T-helper 1 cell (primary cell): ENCODE data around the gene STK31.
"Not testable (repeated sequence)": the region's sequence is repeated elsewhere in the genome, so short reads cannot be mapped to it uniquely, and the experiment has no call there.

ENCODE experiments used
- DNase-seq, 5 donors: peaks; one replicate each; pipeline ENCODE4 v3.0.0-alpha.2; 2012 to 2020

Gene STK31

GRCh38 chr7:23713285-23714149 is 3.5 kb downstream of the STK31 start:
- no peak for DNase-seq

GRCh38 chr7:23714150-23714464 is 4.1 kb downstream of the STK31 start:
- DNase-seq: no peak

GRCh38 chr7:23714579-23714978 is 4.6 kb downstream of the STK31 start:
- no peak for DNase-seq

GRCh38 chr7:23715099-23715498 is 5.1 kb downstream of the STK31 start:
- DNase-seq: no peak

- no peak for DNase-seq
Measured at GRCh38 chr7:23717788-23718187, 7.8 kb downstream of the STK31 start.

GRCh38 chr7:23721456-23721855 is 11.4 kb downstream of the STK31 start:
- DNase-seq: no peak

- not testable (repeated sequence) for DNase-seq
Measured at GRCh38 chr7:23722587-23723216, 12.7 kb downstream of the STK31 start.

- DNase-seq: not testable (repeated sequence)
Measured at GRCh38 chr7:23724113-23724512, 14.1 kb downstream of the STK31 start.

GRCh38 chr7:23742051-23742450 is 32.0 kb downstream of the STK31 start:
- no peak for DNase-seq

GRCh38 chr7:23743226-23743625 is 33.2 kb downstream of the STK31 start:
- no peak for DNase-seq

GRCh38 chr7:23746629-23747028 is 36.6 kb downstream of the STK31 start:
- DNase-seq: no peak

- DNase-seq: no peak
Measured at GRCh38 chr7:23751852-23752251, 41.8 kb downstream of the STK31 start.

GRCh38 chr7:23758839-23759238 is 48.8 kb downstream of the STK31 start:
- DNase-seq: not testable (repeated sequence)

- no peak for DNase-seq
Measured at GRCh38 chr7:23759671-23760391, 49.8 kb downstream of the STK31 start.

- DNase-seq: no peak
Measured at GRCh38 chr7:23765943-23766342, 55.9 kb downstream of the STK31 start.

GRCh38 chr7:23767514-23767913 is 57.5 kb downstream of the STK31 start:
- no peak for DNase-seq

GRCh38 chr7:23768022-23768421 is 58.0 kb downstream of the STK31 start:
- no peak for DNase-seq

- not testable (repeated sequence) for DNase-seq
Measured at GRCh38 chr7:23779185-23779800, 69.3 kb downstream of the STK31 start.

- no peak for DNase-seq
Measured at GRCh38 chr7:23783115-23783514, 73.1 kb downstream of the STK31 start.

GRCh38 chr7:23787272-23787671 is 77.3 kb downstream of the STK31 start:
- no peak for DNase-seq

GRCh38 chr7:23788843-23789242 is 78.8 kb downstream of the STK31 start:
- no peak for DNase-seq

GRCh38 chr7:23791721-23792120 is 81.7 kb downstream of the STK31 start:
- no peak for DNase-seq

GRCh38 chr7:23802720-23803397 is 92.8 kb downstream of the STK31 start:
- no peak for DNase-seq
